Liver (tissue), 3 donors: ENCODE data around the gene ALG13.

Experiments used
- TAF1 ChIP-seq: conservative IDR thresholded peaks from 2 replicates; pipeline ENCODE4 v1.6.1; 2016; ENCODE audit warnings: antibody characterized with exemption, mild to moderate bottlenecking
- TF ChIP-seq, protein P1 (sequence below): fragments of 150-350 bp; IDR thresholded peaks from 2 replicates; pipeline ENCODE4 v1.5.1; 2017; ENCODE audit warnings: improper control_type of control experiment, low read depth, low read length; ENCODE audit not compliant: missing input control
- TF ChIP-seq, protein P2 (sequence below): IDR thresholded peaks from 2 replicates; pipeline ENCODE4 v1.6.1; 2016; ENCODE audit warnings: antibody characterized with exemption, mild to moderate bottlenecking
- TF ChIP-seq, protein P3 (sequence below): IDR thresholded peaks from 2 replicates; pipeline ENCODE4 v1.6.1; 2016; ENCODE audit warnings: antibody characterized with exemption
- donor health status: healthy.
- donor health status: healthy.

DNA sequence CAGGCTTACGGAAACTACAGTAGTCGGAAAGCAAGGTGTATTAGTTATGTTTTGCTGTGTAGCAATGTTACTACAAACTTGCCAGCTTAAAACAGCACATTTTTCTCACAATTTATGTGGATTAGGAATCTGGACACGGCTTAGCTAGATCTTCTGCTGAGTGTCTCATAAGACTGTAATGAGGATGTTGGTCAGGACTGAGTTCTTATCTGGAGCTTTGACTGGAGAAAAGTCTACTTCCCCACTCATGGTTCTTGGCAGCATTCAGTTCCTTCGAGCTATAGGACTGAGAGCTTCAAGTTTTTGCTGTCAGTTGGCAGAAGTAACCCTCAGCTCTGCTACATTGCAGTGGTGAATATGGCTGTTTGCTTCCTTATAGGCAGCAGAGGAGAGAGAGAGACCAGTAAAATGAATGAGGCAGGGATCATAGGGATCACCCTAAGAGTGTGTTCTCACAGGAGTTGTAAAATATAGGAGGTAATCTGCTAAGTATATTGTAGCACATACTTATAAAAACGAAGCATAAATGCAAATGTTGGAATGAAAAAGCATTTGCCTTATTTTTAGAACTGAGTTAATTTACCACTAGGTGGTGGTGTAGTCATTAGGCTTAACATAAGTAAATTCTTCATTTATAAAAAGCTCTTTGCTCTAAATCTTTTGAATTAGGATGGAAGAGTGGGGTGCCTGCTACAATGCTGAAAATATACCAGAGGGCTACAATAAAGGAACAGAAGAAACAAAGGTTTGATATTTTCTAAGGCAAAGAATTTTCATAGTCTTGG is 38.6 kb downstream of the ALG13 start:
- TF ChIP-seq, protein P1, sequence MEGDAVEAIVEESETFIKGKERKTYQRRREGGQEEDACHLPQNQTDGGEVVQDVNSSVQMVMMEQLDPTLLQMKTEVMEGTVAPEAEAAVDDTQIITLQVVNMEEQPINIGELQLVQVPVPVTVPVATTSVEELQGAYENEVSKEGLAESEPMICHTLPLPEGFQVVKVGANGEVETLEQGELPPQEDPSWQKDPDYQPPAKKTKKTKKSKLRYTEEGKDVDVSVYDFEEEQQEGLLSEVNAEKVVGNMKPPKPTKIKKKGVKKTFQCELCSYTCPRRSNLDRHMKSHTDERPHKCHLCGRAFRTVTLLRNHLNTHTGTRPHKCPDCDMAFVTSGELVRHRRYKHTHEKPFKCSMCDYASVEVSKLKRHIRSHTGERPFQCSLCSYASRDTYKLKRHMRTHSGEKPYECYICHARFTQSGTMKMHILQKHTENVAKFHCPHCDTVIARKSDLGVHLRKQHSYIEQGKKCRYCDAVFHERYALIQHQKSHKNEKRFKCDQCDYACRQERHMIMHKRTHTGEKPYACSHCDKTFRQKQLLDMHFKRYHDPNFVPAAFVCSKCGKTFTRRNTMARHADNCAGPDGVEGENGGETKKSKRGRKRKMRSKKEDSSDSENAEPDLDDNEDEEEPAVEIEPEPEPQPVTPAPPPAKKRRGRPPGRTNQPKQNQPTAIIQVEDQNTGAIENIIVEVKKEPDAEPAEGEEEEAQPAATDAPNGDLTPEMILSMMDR: peak; percentile 13
- TF ChIP-seq, protein P2, sequence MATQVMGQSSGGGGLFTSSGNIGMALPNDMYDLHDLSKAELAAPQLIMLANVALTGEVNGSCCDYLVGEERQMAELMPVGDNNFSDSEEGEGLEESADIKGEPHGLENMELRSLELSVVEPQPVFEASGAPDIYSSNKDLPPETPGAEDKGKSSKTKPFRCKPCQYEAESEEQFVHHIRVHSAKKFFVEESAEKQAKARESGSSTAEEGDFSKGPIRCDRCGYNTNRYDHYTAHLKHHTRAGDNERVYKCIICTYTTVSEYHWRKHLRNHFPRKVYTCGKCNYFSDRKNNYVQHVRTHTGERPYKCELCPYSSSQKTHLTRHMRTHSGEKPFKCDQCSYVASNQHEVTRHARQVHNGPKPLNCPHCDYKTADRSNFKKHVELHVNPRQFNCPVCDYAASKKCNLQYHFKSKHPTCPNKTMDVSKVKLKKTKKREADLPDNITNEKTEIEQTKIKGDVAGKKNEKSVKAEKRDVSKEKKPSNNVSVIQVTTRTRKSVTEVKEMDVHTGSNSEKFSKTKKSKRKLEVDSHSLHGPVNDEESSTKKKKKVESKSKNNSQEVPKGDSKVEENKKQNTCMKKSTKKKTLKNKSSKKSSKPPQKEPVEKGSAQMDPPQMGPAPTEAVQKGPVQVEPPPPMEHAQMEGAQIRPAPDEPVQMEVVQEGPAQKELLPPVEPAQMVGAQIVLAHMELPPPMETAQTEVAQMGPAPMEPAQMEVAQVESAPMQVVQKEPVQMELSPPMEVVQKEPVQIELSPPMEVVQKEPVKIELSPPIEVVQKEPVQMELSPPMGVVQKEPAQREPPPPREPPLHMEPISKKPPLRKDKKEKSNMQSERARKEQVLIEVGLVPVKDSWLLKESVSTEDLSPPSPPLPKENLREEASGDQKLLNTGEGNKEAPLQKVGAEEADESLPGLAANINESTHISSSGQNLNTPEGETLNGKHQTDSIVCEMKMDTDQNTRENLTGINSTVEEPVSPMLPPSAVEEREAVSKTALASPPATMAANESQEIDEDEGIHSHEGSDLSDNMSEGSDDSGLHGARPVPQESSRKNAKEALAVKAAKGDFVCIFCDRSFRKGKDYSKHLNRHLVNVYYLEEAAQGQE: no peak
- TF ChIP-seq TAF1: no peak
- TF ChIP-seq, protein P3, sequence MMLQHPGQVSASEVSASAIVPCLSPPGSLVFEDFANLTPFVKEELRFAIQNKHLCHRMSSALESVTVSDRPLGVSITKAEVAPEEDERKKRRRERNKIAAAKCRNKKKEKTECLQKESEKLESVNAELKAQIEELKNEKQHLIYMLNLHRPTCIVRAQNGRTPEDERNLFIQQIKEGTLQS: no peak
